ENCODE results near the gene ISL2. TPM values are rescaled to one million over a fixed set of nuclear protein-coding genes. Genes with fewer than 3 reads are reported as not detected.

Gene ISL2
- total RNA-seq, 2 donors from 2014 or later: 0.51 to 0.66 TPM

DNA sequence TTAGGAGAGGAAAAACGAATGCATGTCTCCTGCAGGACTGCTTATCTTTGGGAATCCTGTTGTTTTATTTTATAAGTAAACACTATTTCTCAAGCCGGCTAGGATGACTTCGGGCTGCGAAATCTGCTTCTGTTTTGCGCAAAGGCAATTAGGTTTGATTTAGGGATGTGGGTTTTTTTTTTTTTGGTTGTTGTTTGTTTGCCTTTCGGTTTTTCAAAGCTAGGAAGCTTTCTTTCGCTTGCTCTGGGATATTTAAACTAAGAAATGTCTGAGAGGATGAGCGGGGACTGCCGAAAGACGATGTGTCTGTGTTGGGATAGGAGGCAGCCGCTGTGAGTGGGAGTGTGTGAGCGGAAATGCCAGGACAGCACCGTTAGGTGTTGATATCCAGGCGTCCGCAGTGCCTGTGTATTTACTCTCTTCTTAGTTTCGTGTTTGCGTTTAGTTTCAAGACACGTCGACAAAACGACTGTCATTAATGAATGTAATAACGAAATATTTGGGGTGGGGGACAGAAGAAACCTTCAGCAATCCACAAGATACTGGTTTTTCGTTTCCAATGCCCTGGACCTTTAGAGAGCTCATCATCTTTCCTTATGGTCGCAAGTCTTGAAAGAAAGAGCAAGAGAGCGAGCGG is 604 bp downstream of the ISL2 start:
- Mint-ChIP-seq H3K27ac (no peak overlapping the region), H3K9me3 (peaks cover 4% of the 10 kb centered on the region), H3K4me3 (peak overlapping the region; percentile 53), H3K27me3 (ENCODE audit: insufficient read depth) (peaks cover 98% of the 10 kb centered on the region), H3K4me1 (peaks cover 30% of the 10 kb centered on the region), H3K36me3 (ENCODE audit: low read depth) (no peaks in the 10 kb centered on the region)
- Histone ChIP-seq H3K36me3 (ENCODE audit: control insufficient read depth, insufficient read depth, low read length) (no peaks in the 10 kb centered on the region), H3K4me3 (ENCODE audit: low read length) (peak overlapping the region; percentile 72), H3K4me1 (ENCODE audit: control insufficient read depth, insufficient read depth, low read length) (peaks cover 3% of the 10 kb centered on the region), H3K9ac (ENCODE audit: extremely low read depth, low read length, poor library complexity, severe bottlenecking) (no peak overlapping the region), H3K27me3 (ENCODE audit: control insufficient read depth, insufficient read depth, low read length, poor library complexity, severe bottlenecking) (peaks cover 100% of the 10 kb centered on the region), H3K9me3 (ENCODE audit: control insufficient read depth, low read length) (no peaks in the 10 kb centered on the region), H3K27ac (ENCODE audit: low read depth, low read length) (no peak overlapping the region)
- peak; percentile 59 for DNase-seq
- TF ChIP-seq, protein P1, sequence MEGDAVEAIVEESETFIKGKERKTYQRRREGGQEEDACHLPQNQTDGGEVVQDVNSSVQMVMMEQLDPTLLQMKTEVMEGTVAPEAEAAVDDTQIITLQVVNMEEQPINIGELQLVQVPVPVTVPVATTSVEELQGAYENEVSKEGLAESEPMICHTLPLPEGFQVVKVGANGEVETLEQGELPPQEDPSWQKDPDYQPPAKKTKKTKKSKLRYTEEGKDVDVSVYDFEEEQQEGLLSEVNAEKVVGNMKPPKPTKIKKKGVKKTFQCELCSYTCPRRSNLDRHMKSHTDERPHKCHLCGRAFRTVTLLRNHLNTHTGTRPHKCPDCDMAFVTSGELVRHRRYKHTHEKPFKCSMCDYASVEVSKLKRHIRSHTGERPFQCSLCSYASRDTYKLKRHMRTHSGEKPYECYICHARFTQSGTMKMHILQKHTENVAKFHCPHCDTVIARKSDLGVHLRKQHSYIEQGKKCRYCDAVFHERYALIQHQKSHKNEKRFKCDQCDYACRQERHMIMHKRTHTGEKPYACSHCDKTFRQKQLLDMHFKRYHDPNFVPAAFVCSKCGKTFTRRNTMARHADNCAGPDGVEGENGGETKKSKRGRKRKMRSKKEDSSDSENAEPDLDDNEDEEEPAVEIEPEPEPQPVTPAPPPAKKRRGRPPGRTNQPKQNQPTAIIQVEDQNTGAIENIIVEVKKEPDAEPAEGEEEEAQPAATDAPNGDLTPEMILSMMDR (conservative IDR thresholded peaks at IDR 0.05): no peak
- 2% methylated on average over 15 to 25 of the region's 25 CpGs for WGBS, 2 experiments (ENCODE audit: insufficient coverage in 1 of 2, insufficient read length in 1 of 2)

DNA sequence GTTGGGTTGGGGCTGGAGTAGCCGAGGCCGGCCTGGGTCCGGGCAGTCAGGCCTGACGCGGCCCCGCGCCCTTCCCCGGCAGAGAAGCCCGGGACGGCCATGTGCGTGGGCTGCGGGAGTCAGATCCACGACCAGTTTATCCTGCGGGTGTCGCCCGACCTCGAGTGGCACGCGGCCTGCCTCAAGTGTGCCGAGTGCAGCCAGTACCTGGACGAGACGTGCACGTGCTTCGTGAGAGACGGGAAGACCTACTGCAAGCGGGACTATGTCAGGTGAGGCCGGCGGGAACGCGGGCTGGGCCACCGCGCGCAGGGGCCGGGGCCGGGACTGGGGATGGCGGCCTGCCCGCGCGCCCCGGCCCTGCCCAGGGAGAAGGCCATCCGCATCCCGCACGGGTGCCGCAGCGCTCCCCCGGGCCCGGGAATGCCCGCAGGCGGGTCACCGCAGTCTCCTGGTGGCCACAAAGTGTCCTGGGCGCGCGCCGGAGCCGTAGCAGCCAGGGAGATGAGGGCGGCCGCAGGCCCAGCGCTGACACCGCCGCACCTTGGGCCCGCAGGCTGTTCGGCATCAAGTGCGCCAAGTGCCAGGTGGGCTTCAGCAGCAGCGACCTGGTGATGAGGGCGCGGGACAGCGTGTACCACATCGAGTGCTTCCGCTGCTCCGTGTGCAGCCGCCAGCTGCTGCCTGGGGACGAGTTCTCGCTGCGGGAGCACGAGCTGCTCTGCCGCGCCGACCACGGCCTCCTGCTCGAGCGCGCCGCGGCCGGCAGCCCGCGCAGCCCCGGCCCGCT is 1.3 kb downstream of the ISL2 start:
- peaks cover 95% of the 10 kb centered on the region for H3K27me3 Mint-ChIP-seq (ENCODE audit: insufficient read depth)
- Histone ChIP-seq H3K4me1 (ENCODE audit: control insufficient read depth, insufficient read depth, low read length) (peaks cover 3% of the 10 kb centered on the region), H3K27me3 (ENCODE audit: control insufficient read depth, insufficient read depth, low read length, poor library complexity, severe bottlenecking) (peaks cover 100% of the 10 kb centered on the region), H3K9ac (ENCODE audit: extremely low read depth, low read length, poor library complexity, severe bottlenecking) (no peak overlapping the region), H3K9me3 (ENCODE audit: control insufficient read depth, low read length) (no peaks in the 10 kb centered on the region), H3K4me3 (ENCODE audit: low read length) (no peak overlapping the region), H3K27ac (ENCODE audit: low read depth, low read length) (no peak overlapping the region), H3K36me3 (ENCODE audit: control insufficient read depth, insufficient read depth, low read length) (no peaks in the 10 kb centered on the region)
- H3K9me3 Mint-ChIP-seq: peaks cover 5% of the 10 kb centered on the region
- no peaks in the 10 kb centered on the region for H3K36me3 Mint-ChIP-seq (ENCODE audit: low read depth)
- peaks cover 31% of the 10 kb centered on the region for H3K4me1 Mint-ChIP-seq
- 3% methylated on average over 57 to 89 of the region's 89 CpGs for WGBS, 2 experiments (ENCODE audit: insufficient coverage in 1 of 2, insufficient read length in 1 of 2)
- H3K4me3 Mint-ChIP-seq: peak overlapping the region; percentile 53
- no peak overlapping the region for H3K27ac Mint-ChIP-seq
- DNase-seq: peak; percentile 85
- TF ChIP-seq, protein P1 (conservative IDR thresholded peaks at IDR 0.05): peak; percentile 44

DNA sequence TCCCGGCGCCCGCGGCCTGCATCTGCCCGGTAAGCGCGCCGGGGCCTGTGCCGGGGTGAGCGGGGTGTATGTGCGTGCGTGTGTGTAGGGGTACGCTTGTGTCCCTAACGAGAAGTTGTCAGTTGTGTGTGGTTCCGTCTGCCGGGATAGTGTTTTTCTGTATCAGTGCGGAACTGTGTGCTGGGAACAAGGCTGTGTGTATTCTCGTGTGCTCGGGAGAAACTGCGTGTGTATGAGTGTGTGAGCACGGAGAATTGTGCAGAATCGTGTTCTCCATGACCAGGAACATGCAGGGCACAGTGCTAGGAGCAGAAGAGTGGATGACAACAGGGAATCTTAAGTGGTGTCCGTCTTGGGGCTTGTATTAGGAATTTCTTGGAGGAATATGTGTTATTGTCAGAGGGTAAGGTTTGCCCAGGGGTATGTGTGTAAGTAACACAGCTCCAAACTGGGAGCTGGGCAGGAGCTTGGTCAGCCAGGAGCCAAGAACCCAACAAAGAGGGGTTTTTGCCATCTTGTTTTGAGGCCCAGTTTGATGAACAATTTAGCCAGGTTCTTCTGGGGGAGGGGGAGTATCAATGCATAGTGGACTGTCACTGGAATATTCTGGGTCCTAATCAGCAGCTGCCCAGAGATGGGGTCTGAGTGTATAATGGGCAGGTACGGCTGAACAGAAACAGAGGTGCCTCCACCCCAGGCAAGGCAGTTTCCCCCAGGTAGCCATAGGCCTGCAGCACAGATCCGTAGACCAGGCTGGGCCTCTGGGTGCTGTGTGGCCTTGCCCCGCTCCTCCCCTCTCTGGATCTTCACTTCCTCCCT is 2.1 kb downstream of the ISL2 start:
- no peaks in the 10 kb centered on the region for H3K36me3 Mint-ChIP-seq (ENCODE audit: low read depth)
- Histone ChIP-seq H3K9me3 (ENCODE audit: control insufficient read depth, low read length) (no peaks in the 10 kb centered on the region), H3K4me1 (ENCODE audit: control insufficient read depth, insufficient read depth, low read length) (peaks cover 3% of the 10 kb centered on the region), H3K9ac (ENCODE audit: extremely low read depth, low read length, poor library complexity, severe bottlenecking) (no peak overlapping the region), H3K27ac (ENCODE audit: low read depth, low read length) (no peak overlapping the region), H3K4me3 (ENCODE audit: low read length) (no peak overlapping the region), H3K27me3 (ENCODE audit: control insufficient read depth, insufficient read depth, low read length, poor library complexity, severe bottlenecking) (peaks cover 100% of the 10 kb centered on the region), H3K36me3 (ENCODE audit: control insufficient read depth, insufficient read depth, low read length) (no peaks in the 10 kb centered on the region)
- no peak for DNase-seq
- peaks cover 95% of the 10 kb centered on the region for H3K27me3 Mint-ChIP-seq (ENCODE audit: insufficient read depth)
- 14 to 23% methylated on average over 7 to 26 of the region's 26 CpGs for WGBS, 2 experiments (ENCODE audit: insufficient coverage in 1 of 2, insufficient read length in 1 of 2)
- TF ChIP-seq, protein P1 (conservative IDR thresholded peaks at IDR 0.05): no peak
- peaks cover 36% of the 10 kb centered on the region for H3K4me1 Mint-ChIP-seq
- H3K27ac Mint-ChIP-seq: no peak overlapping the region
- H3K4me3 Mint-ChIP-seq: peak overlapping the region; percentile 57
- peaks cover 5% of the 10 kb centered on the region for H3K9me3 Mint-ChIP-seq

Measured in endodermal cell (in vitro differentiated cells).